GM10847 (cell line): ENCODE data around the gene SIRT3.
"Not testable (repeated sequence)": the region's sequence is repeated elsewhere in the genome, so short reads cannot be mapped to it uniquely, and the experiment has no call there.

Experiments
- POLR2A ChIP-seq: IDR thresholded peaks from 2 replicates; pipeline ENCODE4 v1.6.1; 2011; ENCODE audit not compliant: insufficient read length; ENCODE audit errors: extremely low read depth

The SIRT3 gene

DNA sequence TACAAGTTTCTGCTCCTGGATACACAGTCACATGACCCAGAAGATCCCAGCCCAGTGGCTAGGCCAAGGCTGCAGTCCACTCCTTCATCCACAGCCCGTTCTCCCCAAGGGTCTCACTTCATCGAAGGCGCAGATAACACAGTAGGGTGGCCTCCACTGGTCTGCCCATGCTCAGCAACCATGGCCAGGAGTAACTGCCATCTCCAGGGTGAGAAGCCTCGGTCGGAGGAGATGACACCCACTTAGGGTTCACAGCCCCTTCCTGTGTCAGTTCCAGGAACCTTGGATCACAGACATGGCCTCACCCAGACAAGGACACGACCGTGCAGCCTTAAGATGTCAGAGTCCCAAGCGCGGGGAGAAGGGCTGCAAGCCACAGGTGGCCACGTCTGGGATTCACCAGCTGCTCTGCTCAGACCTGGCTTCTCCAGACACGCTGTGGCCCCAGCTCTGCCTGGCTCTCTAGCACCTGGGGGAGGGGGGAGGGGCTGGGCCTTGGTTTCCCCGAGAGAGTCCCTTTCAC is 31.5 kb downstream of the SIRT3 start:
- no peak for TF ChIP-seq POLR2A

DNA sequence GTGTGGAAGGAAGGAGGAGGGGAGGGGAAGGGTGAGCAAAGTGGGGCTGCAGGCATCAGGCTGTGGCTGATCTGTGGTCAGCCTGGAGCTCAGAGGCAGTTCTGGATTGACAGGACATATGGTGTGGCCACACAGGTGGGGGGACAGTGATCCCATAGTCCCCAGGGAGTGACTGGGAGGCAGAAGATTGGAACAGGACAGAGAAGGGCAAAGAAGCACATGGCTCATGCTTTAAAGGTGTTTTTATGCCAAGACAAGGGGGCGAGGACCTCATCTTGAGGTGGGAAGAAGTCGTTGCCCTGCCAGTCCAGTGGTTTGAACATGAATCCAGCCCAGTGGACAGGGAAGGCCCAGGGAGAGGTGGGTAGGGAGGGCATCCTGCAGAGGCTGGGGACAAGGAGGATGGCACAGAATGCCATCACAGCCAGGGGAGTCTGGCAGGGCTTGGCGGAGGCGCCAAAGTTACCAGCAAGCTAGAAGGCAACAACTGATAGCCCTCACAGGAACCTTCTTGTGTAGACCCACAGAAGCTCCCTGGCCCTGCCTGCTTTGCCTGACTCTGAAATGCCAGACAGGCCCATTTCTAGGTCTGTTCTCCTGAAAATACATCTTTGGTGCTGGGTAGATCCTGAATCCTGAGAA is 32.1 kb downstream of the SIRT3 start:
- no peak for TF ChIP-seq POLR2A

DNA sequence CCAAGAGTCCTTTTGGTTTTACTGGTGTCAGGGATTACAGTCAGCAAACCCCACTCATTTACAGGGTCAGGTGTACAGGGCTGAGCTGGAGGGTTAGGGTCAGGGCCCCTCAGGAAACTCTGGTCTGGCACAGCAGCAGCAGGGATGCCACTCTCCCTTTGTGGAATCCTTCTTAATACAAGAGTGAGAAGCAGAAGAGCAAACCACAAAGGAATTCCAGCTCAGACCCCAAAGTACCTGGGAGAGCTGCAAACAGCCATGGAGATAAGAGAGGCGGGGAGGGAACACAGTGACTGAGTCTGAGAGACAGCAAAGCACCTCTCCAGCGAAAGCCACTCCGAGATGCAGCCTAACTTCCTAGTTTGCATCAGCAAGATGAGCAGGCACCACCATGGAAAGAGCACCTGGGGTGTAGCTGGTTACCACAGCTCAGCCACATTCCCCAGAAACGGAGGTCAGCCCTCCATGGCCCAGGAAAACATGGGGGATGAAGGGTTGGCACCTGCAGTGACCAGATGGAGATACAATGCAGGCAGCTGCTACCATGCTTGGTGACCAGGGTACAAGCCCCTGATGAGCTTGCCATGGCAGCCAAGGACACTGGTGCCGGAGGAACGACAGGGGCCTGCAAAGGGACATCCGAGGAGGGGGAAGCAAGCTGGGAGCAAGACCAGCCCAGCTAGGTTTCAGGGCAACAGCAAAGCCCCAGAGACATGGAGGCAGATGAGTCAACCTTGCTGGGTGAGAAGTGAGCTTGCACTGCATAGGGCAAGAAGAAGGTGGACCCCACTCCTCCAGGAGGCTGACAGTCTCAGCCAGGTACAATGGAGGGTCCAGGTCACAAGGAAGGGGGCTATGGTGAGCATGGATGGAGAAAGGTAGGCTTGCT is 32.8 kb downstream of the SIRT3 start:
- TF ChIP-seq POLR2A, result no peak

DNA sequence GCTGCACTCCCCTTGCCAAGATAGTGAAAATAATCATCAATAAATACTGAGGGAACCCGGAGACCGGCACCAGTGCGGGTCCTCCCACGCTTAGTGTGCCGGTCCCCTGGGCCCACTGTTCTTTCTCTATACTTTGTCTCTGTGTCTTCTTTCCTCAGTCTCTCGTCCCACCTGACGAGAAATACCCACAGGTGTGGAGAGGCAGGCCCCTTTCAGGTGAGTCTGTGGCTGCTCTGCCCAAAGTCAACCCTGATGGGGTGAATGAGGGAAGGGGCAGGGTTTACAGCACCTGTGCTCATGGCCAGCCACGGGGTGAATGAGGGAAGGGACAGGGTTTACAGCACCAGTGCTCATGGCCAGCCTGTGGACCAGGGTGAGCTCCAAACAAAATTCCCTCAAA is 33.7 kb downstream of the SIRT3 start:
- TF ChIP-seq POLR2A, result no peak

DNA sequence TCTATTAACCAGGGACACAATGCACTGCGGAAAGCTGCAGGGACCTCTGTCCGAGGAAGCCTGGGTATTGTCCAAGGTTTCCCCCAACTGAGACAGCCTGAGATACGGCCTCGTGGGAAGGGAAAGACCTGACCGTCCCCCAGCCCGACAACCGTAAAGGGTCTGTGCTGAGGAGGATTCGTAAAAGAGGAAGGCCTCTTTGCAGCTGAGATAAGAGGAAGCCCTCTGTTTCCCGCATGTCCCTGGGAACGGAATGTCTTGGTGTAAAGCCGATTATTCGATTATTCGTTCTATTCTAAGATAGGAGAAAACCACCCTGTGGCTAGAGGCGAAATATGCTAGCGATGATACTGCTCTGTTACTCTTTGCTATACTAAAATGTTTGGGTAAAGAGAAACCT is 34.2 kb downstream of the SIRT3 start:
- TF ChIP-seq POLR2A, result no peak

DNA sequence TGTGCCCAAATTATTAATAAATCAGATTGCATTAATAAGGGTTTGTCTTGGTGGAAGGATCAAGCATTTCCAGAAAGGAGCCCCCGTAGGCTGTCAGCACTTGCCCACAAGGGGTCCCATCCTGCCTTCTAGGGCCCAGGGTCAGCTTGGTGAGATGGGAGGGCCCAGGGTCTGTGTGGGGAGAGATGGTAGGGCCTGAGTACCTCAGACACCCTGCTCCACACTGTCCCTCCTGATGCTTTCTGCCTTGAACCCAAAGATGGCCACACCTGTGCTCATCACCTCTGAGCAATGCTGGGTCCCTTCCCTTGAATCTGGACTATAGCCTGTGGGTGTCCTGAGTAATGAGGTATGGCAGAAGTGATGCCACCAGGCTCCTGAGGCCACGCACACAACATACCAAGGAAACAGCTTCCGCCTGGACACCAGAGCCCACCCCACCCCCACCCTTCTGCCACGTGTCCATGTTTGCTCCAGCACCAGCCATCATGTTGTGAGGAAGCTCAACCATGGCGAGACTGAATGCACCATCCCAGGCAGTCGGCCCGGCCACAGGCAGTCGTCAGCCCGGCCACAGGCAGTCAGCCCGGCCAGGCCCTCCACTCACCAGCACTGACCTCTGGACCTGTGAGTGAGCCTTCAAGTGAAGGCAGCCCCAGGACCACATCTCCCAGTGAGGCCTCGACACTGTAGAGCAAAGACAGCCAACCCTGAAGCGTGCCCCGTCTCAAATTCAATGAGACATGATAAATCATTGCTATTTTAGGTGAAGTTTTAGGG is 35.7 kb downstream of the SIRT3 start:
- TF ChIP-seq POLR2A, result no peak

DNA sequence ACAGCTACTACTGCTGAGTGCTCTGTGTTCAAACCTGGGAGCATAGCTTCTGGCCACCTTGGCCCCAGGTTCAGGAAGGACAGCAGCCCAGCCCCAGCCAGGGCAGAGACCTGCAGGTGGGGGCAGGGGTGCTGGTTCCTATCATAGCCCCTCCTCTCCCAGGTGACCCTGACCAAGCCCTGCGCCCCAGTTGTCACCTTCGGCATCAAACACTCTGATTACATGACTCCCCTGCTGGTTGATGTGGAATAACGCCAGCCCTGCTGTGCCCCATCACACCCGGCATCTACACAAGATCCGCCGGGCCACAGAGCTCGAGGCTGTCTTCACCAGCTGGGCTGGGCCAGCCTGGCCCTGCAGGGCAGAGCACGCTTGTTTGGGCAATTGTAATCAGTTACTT is 36.4 kb downstream of the SIRT3 start:
- no peak for TF ChIP-seq POLR2A

DNA sequence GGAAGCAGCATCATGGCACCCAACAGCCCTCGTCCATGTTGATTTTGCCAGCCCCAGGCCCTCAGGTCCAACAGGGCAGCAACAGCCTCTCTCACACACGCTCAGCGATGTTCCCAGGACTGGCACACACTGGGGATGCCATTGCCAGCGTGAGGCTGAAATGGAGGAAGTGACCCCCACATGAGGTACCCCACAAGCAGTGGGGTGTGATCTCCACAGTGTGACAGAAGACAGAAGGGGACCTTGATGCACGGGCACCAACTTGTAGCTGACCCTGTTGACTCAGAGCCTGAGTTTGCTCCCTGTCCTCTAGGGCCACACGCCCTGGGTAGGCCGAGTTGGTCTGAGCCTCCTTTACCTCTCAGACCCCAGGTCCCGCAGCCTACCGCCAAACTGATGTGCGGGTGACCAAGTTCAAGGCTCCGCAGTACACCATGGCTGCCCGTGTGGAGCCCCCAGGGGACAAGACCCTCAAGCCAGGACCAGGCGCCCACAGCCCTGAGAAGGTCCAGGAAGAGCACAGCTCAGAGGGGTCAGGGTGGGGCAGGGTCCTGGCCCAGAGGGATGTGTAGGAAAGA is 37.0 kb downstream of the SIRT3 start:
- TF ChIP-seq POLR2A, result no peak

DNA sequence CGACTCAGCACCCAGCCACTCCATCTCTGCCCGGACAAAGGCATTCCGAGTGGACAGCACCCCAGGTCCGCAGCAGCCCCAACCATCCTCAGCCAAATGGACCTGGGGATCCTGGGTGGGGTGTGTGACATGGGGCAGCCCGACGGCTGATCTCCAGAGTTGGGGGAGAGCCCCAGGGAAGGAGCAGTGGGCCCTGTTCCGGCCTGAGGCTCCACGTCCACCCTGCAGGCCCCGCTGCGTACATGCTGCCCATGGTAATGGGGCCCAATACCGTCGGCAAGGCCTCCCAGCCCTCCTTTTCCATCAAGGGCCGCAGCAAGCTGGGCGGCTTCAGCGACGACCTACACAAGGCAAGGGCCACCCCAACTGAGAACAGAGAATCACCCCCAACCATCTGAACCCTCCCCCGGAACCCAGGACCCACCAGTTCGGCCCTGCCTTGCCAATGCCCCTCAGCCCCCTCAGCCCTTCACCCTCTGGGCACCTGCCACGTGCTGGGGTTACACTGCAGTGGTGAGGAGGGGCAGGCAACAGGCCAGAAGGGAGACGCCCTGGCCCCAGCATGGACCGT is 37.8 kb downstream of the SIRT3 start:
- TF ChIP-seq POLR2A, result no peak

DNA sequence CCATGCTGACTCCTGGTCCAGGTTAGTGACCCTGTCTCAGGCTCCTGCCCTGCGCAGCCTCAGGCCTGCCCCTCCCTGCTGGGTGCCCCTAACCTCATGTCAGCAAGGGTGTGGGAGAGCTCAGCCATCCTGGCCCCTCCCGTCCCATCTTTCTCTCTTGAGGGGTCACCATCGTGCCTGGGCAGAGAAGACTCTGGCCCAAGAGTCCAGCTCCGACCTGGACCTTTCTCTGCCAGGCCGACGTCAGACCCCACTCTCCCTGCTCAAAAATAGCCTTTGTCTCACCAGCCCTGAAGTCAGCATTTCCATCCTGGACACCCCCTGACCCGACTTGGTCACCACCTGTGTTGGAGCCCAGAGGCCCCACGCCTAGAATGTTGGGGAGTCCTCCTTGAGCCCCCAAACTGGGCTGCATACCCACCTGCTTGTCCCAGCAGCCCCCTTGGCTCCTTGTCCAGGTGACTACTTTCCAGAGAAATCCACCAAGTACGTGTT is 38.4 kb downstream of the SIRT3 start:
- TF ChIP-seq POLR2A, result no peak

DNA sequence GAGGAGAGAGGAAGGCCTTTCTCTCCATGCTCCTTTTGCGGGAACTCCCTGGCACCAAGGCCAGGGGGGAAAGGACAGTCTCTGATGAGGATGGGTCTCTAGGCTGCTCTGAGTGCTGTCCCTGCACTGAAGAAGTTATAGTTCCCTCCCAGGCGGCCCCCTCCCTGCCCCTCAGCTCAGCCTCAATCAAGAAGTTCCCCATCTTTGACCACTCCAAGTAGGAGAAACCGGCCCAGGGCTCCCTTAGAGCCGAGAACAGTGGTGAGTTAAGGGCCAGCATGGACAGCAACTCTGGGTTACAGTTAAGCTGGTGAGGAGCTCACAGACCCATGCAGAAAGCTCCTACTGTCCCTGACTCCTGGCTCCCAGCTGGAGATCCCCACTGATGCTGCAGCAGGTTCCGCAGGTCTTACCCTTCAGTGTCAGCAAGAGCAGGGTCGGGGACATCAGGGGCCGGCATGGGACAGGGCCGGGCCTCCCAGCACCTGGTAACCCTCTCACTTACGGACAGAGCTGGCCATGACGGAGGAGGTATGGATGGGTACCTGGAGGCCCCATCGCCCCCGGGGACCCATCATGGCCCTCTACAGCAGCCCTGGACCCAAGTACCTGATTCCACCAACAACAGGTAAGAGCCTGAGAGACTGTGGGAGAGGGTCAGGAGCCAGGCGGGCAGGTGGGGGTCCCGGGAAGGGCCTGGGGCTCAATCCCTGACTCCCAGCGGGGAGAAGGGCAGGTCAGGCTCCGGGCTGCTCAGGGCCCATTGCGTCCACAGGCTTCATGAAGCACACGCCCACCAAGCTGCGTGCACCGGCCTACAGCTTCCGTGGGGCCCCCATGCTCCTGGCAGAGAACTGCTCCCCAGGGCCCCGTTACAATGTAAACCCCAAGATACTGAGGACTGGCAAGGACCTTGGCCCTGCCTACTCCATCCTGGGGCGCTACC is 39.1 kb downstream of the SIRT3 start:
- TF ChIP-seq POLR2A, result no peak

DNA sequence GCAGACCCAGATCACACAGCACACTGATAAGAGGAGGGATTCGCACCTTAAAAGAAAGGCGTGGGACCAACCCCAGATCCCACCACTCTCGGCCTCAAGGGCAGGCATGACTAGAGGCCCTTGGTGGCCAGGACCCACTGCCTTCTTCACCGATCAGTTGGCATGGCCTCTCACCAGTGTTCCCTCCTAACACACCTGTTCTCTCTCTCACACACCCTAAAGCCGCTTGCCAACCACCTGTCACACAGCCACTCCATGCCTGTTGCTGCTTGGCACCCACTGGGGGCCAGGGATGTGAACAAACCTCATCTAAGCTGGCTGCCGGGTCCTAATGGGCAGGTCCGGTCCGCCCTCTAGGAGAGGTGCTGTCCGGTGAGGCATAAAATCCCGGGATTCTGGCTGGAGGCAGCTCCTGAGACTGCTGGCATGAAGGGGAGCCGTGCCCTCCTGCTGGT is 43.4 kb downstream of the SIRT3 start, which contains the start of gene SCGB1C1:
Gene SCGB1C1, plus strand, starts transcription at position 405 of the 455 bp plus-strand sequence. Its CDS starts 22 bp downstream, at position 427.
- TF ChIP-seq POLR2A, result not testable (repeated sequence)
